ENCODE measurements around the gene B3GLCT. TPM values are rescaled to one million over a fixed set of nuclear protein-coding genes. Genes with fewer than 3 reads are reported as not detected.

Gene B3GLCT
- total RNA-seq, 1 donor from 2014 or later = 3.0 TPM

DNA sequence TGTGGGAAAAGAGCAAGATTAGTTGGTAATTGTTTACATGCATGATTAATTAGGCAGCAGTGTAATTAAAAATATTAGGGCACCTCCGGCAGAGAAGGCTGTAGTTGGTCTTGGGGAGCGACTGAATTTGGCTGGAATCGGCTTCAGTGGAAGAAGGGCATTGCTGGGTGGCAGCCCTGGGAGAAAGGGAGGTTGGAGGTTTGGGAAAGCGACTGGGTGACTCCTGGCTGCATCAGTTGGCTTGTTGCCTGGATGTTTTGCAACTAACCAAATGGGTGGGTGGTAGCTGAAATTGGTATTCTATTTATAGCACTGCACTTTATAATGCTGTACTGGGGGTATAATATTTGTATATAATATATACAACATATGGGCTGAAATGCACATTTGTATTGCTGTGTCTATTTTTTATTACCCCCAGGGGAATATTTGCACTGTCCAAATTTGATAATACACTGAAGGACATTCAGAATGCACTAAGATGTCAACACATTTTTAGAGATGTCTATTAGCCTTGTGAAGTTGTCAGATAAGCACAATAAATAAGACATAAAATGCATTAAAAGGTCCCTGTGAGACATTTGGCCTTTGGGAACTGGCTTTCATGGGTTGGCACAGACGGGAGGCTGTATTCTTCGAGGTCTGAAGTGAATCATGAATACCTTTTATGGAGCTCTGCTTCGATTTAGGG lies 1.7 kb downstream of the B3GLCT start:
- ChIA-PET POLR2A (interaction anchor here (3.8 kb wide), 1 partner anchor 40 kb away, joined by 26 read pairs; the partner anchor contains the start of gene HSPH1), CTCF (no interaction called here)
- no peak for TF ChIP-seq CTCF (IDR thresholded peaks at IDR 0.05)
- intact Hi-C loops (cut with micrococcal nuclease) = loop anchor here (2.0 kb wide), 1 partner anchor 1385 kb away; the partner anchor contains the start of gene PDS5B
- Mint-ChIP-seq H3K4me1 (peaks cover 18% of the 10 kb centered on the region), H3K9me3 (no peaks in the 10 kb centered on the region), H3K36me3 (ENCODE audit: low read depth) (no peaks in the 10 kb centered on the region), H3K27ac (peak overlapping the region; percentile 84), H3K27me3 (no peaks in the 10 kb centered on the region), H3K4me3 (peak overlapping the region; percentile 82)
- ATAC-seq (ENCODE audit: low read depth) (no peak), DNase-seq (no peak)

DNA sequence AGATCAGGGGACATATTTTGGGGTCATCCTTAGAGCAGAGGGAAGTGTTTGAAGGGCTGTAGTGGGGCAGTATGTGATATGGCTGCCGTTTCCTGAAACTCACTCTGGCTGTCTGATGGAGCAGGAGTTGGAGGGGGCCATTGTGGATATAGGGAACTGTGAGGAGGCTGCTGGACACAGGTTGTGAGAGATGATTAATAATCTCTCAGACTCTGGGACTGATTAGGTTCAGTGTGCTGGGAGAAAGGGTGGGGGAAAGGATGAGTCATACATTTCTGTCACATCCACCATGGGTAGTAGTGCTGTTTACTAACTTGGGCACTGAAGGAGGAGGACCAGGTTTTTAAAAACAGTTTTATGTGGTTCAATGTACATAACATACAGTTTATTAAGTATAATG lies 4.8 kb downstream of the B3GLCT start:
- H3K4me1 Mint-ChIP-seq = peaks cover 14% of the 10 kb centered on the region
- intact Hi-C loops (cut with micrococcal nuclease) = no loop called here
- no peak overlapping the region for H3K27ac Mint-ChIP-seq
- no peak overlapping the region for H3K4me3 Mint-ChIP-seq
- ChIA-PET CTCF (no interaction called here), POLR2A (no interaction called here)
- ATAC-seq (ENCODE audit: low read depth) (no peak), DNase-seq (no peak)
- H3K27me3 Mint-ChIP-seq = no peaks in the 10 kb centered on the region
- no peak for TF ChIP-seq CTCF (IDR thresholded peaks at IDR 0.05)
- no peaks in the 10 kb centered on the region for H3K36me3 Mint-ChIP-seq (ENCODE audit: low read depth)
- no peaks in the 10 kb centered on the region for H3K9me3 Mint-ChIP-seq

GRCh38 chr13:31207661-31208552 lies 8.1 kb downstream of the B3GLCT start:
- POLR2A ChIA-PET = no interaction called here
- Mint-ChIP-seq H3K27ac (no peak overlapping the region), H3K4me3 (no peak overlapping the region), H3K36me3 (ENCODE audit: low read depth) (no peaks in the 10 kb centered on the region), H3K4me1 (no peaks in the 10 kb centered on the region), H3K27me3 (no peaks in the 10 kb centered on the region), H3K9me3 (no peaks in the 10 kb centered on the region)
- ATAC-seq (ENCODE audit: low read depth) (no peak), DNase-seq (no peak)
- CTCF ChIA-PET = no interaction called here
- intact Hi-C loops (cut with micrococcal nuclease) = no loop called here
- no peak for TF ChIP-seq CTCF (IDR thresholded peaks at IDR 0.05)

GRCh38 chr13:31208559-31209122 lies 8.9 kb downstream of the B3GLCT start:
- no peak for DNase-seq
- Mint-ChIP-seq H3K27ac (no peak overlapping the region), H3K27me3 (no peaks in the 10 kb centered on the region), H3K9me3 (no peaks in the 10 kb centered on the region), H3K4me3 (no peak overlapping the region), H3K4me1 (no peaks in the 10 kb centered on the region), H3K36me3 (ENCODE audit: low read depth) (no peaks in the 10 kb centered on the region)
- intact Hi-C loops (cut with micrococcal nuclease) = no loop called here
- POLR2A ChIA-PET = no interaction called here
- TF ChIP-seq CTCF (IDR thresholded peaks at IDR 0.05) = no peak
- CTCF ChIA-PET = no interaction called here
- no peak for ATAC-seq (ENCODE audit: low read depth)

Measured in activated B cell treated with CpG ODN at 0.5 μM for 24 hours (primary cell).